ENCODE results near the gene SSNA1. TPM values are rescaled to one million over a fixed set of nuclear protein-coding genes. Genes with fewer than 3 reads are reported as not detected.

SSNA1 gene
- total RNA-seq, 1 donor from 2014 or later, result 40.9 TPM

GRCh38 chr9:137191691-137192447, 3.4 kb downstream of the SSNA1 start:
- Mint-ChIP-seq H3K36me3 (peaks cover 3% of the 10 kb centered on the region), H3K4me1 (peaks cover 32% of the 10 kb centered on the region), H3K27ac (no peak overlapping the region), H3K4me3 (no peak overlapping the region), H3K27me3 (ENCODE audit: low read depth) (no peaks in the 10 kb centered on the region), H3K9me3 (no peaks in the 10 kb centered on the region)
- no peak for TF ChIP-seq CTCF (IDR thresholded peaks at IDR 0.05; ENCODE audit: unreplicated experiment)
- no peak for DNase-seq (ENCODE audit: low spot score in 2 of 2, unreplicated experiment in 2 of 2)

GRCh38 chr9:137192448-137192780, 3.9 kb downstream of the SSNA1 start:
- Mint-ChIP-seq H3K27ac (no peak overlapping the region), H3K4me1 (peaks cover 27% of the 10 kb centered on the region), H3K9me3 (no peaks in the 10 kb centered on the region), H3K36me3 (peaks cover 3% of the 10 kb centered on the region), H3K4me3 (no peak overlapping the region), H3K27me3 (ENCODE audit: low read depth) (no peaks in the 10 kb centered on the region)
- DNase-seq (ENCODE audit: low spot score in 2 of 2, unreplicated experiment in 2 of 2), result no peak
- TF ChIP-seq CTCF (IDR thresholded peaks at IDR 0.05; ENCODE audit: unreplicated experiment), result no peak

- H3K4me3 Mint-ChIP-seq, result no peak overlapping the region
- H3K9me3 Mint-ChIP-seq, result no peaks in the 10 kb centered on the region
- H3K36me3 Mint-ChIP-seq, result peaks cover 3% of the 10 kb centered on the region
- peaks cover 23% of the 10 kb centered on the region for H3K4me1 Mint-ChIP-seq
- no peak for TF ChIP-seq CTCF (IDR thresholded peaks at IDR 0.05; ENCODE audit: unreplicated experiment)
- H3K27ac Mint-ChIP-seq, result no peak overlapping the region
- no peaks in the 10 kb centered on the region for H3K27me3 Mint-ChIP-seq (ENCODE audit: low read depth)
- no peak for DNase-seq (ENCODE audit: low spot score in 2 of 2, unreplicated experiment in 2 of 2)
Observed at GRCh38 chr9:137192859-137193258, 4.4 kb downstream of the SSNA1 start.

- Mint-ChIP-seq H3K36me3 (peaks cover 3% of the 10 kb centered on the region), H3K4me3 (no peak overlapping the region), H3K4me1 (peaks cover 27% of the 10 kb centered on the region), H3K27ac (no peak overlapping the region), H3K27me3 (ENCODE audit: low read depth) (no peaks in the 10 kb centered on the region), H3K9me3 (no peaks in the 10 kb centered on the region)
- DNase-seq (ENCODE audit: low spot score in 2 of 2, unreplicated experiment in 2 of 2), result no peak
- TF ChIP-seq CTCF (IDR thresholded peaks at IDR 0.05; ENCODE audit: unreplicated experiment), result no peak
Observed at GRCh38 chr9:137193771-137194170, 5.3 kb downstream of the SSNA1 start.

- peaks cover 25% of the 10 kb centered on the region for H3K4me1 Mint-ChIP-seq
- no peak overlapping the region for H3K27ac Mint-ChIP-seq
- H3K9me3 Mint-ChIP-seq, result no peaks in the 10 kb centered on the region
- peaks cover 1% of the 10 kb centered on the region for H3K36me3 Mint-ChIP-seq
- H3K27me3 Mint-ChIP-seq (ENCODE audit: low read depth), result no peaks in the 10 kb centered on the region
- no peak for DNase-seq (ENCODE audit: low spot score in 2 of 2, unreplicated experiment in 2 of 2)
- no peak overlapping the region for H3K4me3 Mint-ChIP-seq
- TF ChIP-seq CTCF (IDR thresholded peaks at IDR 0.05; ENCODE audit: unreplicated experiment), result no peak
Observed at GRCh38 chr9:137194388-137194787, 5.9 kb downstream of the SSNA1 start.

Measured in mesothelial cell of epicardium (in vitro differentiated cells).